NCI-H526 (cell line): ENCODE data around the gene TBC1D3E.
"Not testable (repeated sequence)": the region's sequence is repeated elsewhere in the genome, so short reads cannot be mapped to it uniquely, and the experiment has no call there.

Experiments used
- DNase-seq, 2 experiments: peaks; one replicate each; lab custom pipeline; 2025; lab: John Stamatoyannopoulos, UW

The TBC1D3E gene

DNA sequence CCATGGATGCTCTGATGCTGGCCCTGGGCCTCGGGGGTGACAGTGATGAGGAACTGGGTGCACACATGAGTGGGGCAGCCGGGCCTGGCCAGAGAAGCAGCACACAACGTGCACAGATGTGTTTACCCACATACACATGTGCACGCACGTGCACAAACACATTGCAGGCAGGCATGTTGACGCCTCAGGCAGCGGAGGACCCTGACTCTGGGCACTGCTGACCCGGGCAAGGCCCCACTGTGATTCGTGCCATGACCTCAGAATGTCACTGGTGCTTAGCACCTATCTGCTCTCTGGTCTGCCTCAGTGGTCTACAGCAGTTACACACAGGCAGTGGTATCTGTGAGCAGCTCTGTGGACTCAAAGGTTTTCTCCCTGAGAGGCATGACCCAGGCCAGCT, at the start of gene TBC1D3E:
Gene TBC1D3E (plus strand): TSS at position 301 of the 400 bp plus-strand sequence. CDS start 1,545 bp downstream, outside the sequence.
- not testable (repeated sequence) for DNase-seq

DNA sequence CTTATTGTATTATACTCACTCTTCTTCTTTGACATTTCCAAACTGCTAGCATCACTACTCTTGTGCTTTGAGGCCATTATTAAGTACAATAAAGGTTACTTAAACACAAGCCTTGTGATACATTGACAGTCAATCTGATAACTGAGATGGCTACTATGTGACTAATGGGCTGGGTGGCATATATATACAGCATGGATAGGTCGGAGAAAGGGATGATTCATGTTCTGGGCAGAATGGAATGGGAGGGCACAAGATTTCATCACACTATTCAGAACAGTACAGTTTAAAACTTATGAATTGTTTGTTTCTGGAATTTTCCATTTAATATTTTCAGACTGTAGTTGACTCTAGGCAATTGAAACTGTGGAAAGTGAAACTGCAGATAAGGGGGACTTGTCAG, 40.4 kb upstream of the TBC1D3E start:
- not testable (repeated sequence) for DNase-seq

DNA sequence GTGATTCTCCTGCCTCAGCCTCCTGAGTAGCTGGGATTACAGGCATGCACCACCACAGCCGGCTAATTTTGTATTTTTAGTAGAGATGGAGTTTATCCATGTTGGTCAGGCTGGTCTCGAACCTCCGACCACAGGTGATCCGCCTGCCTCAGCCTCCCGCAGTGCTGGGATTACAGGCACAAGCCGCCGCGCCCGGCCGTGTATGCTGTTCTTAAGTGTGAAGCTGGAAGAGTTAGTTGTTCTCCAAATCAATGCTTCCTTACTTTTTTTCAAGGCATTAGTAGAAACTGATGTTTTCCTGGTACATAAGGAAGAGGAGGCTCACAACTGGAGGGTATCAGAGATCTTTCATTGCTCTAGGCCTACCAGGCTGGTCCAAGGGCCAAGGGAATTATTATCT, 39.6 kb upstream of the TBC1D3E start:
- not testable (repeated sequence) for DNase-seq

DNA sequence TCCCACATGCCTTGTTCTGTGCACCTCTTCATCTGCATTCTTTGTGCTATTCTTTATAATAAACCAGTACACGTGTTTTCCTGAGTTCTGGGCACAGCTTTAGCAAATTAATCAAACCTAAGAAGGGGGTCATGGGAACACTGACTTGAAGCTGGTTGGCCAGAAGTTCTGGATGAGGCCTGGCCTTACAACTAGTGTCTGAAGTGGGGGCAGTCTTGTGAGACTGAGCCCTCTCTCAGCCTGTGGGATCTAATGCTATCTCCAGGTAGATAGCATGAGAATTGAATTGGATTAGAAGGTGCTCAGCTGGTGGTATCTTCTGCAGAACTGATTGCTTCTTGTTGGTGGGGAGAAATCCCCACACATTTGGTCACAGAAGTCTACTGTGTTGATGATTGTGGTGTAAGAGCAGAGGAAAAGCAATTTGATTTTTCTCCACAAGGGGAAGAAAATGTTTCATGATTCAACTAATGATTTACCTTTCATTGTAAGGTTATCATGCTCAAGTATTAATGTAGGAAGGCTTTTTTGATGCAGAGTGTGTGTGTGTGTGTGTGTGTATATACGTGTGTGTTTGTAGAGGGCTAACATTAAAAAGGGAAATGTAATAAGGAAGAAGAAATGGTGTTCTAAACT, 33.6 kb upstream of the TBC1D3E start:
- not testable (repeated sequence) for DNase-seq

DNA sequence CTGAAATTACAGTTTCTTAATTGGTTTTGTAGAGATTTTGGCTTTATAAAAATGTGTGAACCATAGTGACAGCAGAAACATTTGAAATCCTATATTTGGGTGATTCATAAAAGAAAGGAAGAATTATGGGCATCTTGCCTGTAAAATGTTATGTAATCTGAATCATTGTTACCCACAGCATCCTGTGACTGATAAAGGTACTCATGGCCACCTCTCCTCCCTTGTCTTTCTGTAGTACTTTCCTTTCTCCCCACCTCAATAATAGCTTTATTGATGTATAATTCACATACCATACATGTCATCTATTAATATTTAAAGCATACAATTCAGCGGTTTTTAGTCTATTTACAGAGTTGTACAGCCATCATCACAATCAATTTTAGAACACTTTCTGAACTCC, 28.5 kb upstream of the TBC1D3E start:
- not testable (repeated sequence) for DNase-seq

DNA sequence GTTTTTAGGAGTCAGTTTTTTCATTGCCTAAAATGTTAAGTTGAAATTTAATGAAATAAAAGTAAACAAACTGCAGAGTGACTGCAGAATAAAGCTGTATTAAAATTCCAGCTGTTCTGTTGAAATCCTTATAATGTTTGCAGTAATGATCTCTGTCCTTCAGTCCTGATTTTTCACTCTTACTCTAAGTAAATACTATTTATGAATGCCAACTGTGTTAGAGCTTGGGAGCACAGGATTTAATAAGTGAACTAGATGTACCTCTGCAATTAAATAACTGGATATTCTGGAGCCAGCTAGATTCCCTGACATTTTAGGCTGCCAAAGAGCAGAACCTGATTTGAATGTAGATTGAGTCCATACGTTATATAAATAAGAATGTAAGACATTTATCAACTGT, 7.9 kb upstream of the TBC1D3E start:
- DNase-seq: not testable (repeated sequence)

DNA sequence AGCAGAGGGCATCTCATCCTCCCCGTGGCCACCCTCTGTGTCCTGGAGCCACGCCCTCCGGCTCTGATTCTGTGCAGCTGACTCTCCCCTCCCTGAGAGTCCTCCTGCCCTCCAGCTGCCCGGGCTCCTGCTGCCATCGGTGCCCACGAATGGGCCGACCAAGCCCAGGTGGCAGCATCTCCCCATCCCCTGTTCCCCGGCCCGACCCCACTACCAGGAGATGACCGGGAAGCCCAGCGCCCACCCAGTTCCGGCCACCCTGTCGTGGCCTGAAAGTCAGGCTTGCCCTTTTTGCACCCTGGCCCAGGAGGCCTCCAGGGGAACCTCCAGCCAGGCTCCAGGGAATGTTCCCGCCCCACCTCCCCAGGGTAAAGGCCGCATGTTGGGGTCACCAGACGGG, 7.1 kb downstream of the TBC1D3E start:
- not testable (repeated sequence) for DNase-seq
